Skeletal muscle tissue (tissue), 4 donors: ENCODE data around the gene KBTBD8. TPM values are rescaled to one million over a fixed set of nuclear protein-coding genes. Genes with fewer than 3 reads are reported as not detected.

Source experiments
- H3K27ac ChIP-seq: one replicate; pipeline ENCODE4 v1.7.0; 2013; ENCODE audit warnings: mild to moderate bottlenecking, low read depth, low read length, inconsistent platforms
- H3K27me3 ChIP-seq, 3 donors: one replicate each; pipeline ENCODE4 v1.7.0; 2013; ENCODE audit warnings: low read length in 3 of 3; ENCODE audit not compliant: control insufficient read depth in 3 of 3, insufficient read depth in 3 of 3
- H3K36me3 ChIP-seq, 3 donors: one replicate each; pipeline ENCODE4 v1.7.0; 2013; ENCODE audit warnings: low read length in 3 of 3; ENCODE audit not compliant: control insufficient read depth in 3 of 3, insufficient read depth in 3 of 3
- H3K4me1 ChIP-seq, 3 donors: one replicate each; pipeline ENCODE4 v1.7.0; 2013; ENCODE audit warnings: low read length in 3 of 3, mild to moderate bottlenecking in 3 of 3; ENCODE audit not compliant: control insufficient read depth in 3 of 3, insufficient read depth in 3 of 3
- H3K4me3 ChIP-seq, 3 donors: one replicate each; pipeline ENCODE4 v1.7.0; 2013; ENCODE audit warnings: low read length in 3 of 3
- H3K9ac ChIP-seq, 3 donors: one replicate each; pipeline ENCODE4 v1.7.0; 2013; ENCODE audit warnings: low read length in 3 of 3, mild to moderate bottlenecking in 3 of 3, moderate library complexity in 2 of 3, low read depth in 1 of 3
- H3K9me3 ChIP-seq, 3 donors: one replicate each; pipeline ENCODE4 v1.7.0; 2013; ENCODE audit warnings: low read length in 3 of 3; ENCODE audit not compliant: control insufficient read depth in 3 of 3
- total RNA-seq: library from RNA; depleted of rRNA; stranded (reverse); fragments of >200 nt; gene quantifications from one replicate; pipeline ENCODE4 v1.2.3, GENCODE V29; 2014
- donor health status: Osteomylitis.

The KBTBD8 gene
- total RNA-seq, 1 donor from 2014 or later = 3.1 TPM

GRCh38 chr3:67048715-67049074, 50.6 kb downstream of the KBTBD8 start:
- H3K27ac ChIP-seq = no peak overlapping the region
- no peaks in the 10 kb centered on the region for H3K27me3 ChIP-seq
- H3K4me3 ChIP-seq = no peak overlapping the region
- no peak overlapping the region for H3K9ac ChIP-seq
- H3K9me3 ChIP-seq = peaks cover 0 to 2% (median 0%) of the 10 kb centered on the region in 3 donors
- H3K36me3 ChIP-seq = no peaks in the 10 kb centered on the region
- H3K4me1 ChIP-seq = no peaks in the 10 kb centered on the region

DNA sequence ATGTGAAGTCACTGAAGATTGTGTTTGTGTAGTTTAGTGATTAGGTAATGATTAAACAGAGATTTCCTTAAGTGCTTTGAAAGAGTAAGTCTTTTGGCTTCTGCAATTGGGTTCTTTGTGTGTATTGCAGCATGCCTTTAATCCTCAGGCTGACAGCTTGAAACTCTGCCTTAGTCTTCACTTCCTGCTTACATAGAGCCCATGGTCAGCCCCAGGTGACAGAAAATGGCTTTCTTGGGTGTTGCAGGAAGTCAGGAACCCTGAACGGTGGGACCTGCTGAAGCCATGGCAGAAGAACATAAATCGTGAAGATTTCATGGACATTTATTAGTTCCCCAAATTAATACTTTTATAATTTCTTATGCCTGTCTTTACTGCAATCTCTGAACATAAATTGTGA, 61.3 kb downstream of the KBTBD8 start:
- Histone ChIP-seq H3K9ac (no peak overlapping the region), H3K27me3 (no peaks in the 10 kb centered on the region), H3K36me3 (no peaks in the 10 kb centered on the region), H3K4me3 (no peak overlapping the region), H3K9me3 (no peaks in the 10 kb centered on the region), H3K4me1 (no peaks in the 10 kb centered on the region), H3K27ac (no peak overlapping the region)
